Large intestine (tissue), 3 donors: ENCODE measurements around the gene LIME1. TPM values are rescaled to one million over a fixed set of nuclear protein-coding genes. Genes with fewer than 3 reads are reported as not detected.

Experiments used
- DNase-seq, 2 donors: peaks; one replicate each; pipeline versions ENCODE4 v3.0.0 to v3.0.0-alpha.2; 2013
- H3K27ac ChIP-seq: one replicate; pipeline ENCODE4 v1.5.1; 2013; ENCODE audit warnings: low read length
- H3K27me3 ChIP-seq: 2 replicates; pipeline ENCODE4 v1.6.1; 2013; ENCODE audit warnings: low read length; ENCODE audit not compliant: control insufficient read depth, insufficient read depth
- H3K36me3 ChIP-seq: 2 replicates; pipeline ENCODE4 v1.6.1; 2013; ENCODE audit warnings: low read length; ENCODE audit not compliant: control insufficient read depth, insufficient read depth
- H3K4me1 ChIP-seq: one replicate; pipeline ENCODE4 v1.6.1; 2013; ENCODE audit warnings: low read length; ENCODE audit not compliant: control insufficient read depth, insufficient read depth
- H3K4me3 ChIP-seq: one replicate; pipeline ENCODE4 v1.5.1; 2013; ENCODE audit warnings: low read length
- H3K9me3 ChIP-seq: one replicate; pipeline ENCODE4 v1.6.1; 2013; ENCODE audit warnings: mild to moderate bottlenecking, low read depth, low read length, moderate library complexity; ENCODE audit not compliant: control insufficient read depth
- WGBS: methylation state at CpG from one replicate; pipeline ENCODE4 v1.1.5; 2013; ENCODE audit warnings: low lambda C conversion rate; ENCODE audit not compliant: insufficient coverage; 5-methylcytosine and 5-hydroxymethylcytosine counted together
- polyA plus RNA-seq: library from polyadenylated mRNA; unstranded; fragments of 120-200 nt; gene quantifications from one replicate; pipeline ENCODE4 v1.2.1, GENCODE V29; 2013

Gene LIME1
- polyA plus RNA-seq, 1 donor = 7.5 TPM

GRCh38 chr20:63740627-63741353, 4.3 kb downstream of the LIME1 start:
- no peaks in the 10 kb centered on the region for H3K27me3 ChIP-seq
- H3K27ac ChIP-seq = peak overlapping the region; percentile 94
- DNase-seq = peak; percentile 87 to 94
- peak overlapping the region; percentile 82 for H3K4me3 ChIP-seq
- peaks cover 29% of the 10 kb centered on the region for H3K4me1 ChIP-seq
- peaks cover 29% of the 10 kb centered on the region for H3K36me3 ChIP-seq
- WGBS = no CpG with 5 or more reads among the region's 29 CpGs
- no peaks in the 10 kb centered on the region for H3K9me3 ChIP-seq

DNA sequence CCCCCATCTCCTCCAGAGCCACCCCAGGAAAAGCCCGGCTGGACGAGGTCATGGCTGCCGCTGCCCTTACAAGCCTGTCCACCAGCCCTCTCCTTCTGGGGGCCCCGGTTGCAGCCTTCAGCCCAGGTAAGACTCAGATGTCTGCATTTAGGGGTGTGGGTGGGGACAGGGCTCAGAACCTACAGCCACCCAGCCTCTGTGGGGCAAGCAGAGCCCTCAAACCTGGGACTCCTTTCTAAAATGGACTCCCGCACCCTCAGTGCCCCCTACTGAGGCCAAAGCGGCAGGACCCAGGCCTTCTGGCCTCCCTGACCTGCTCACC, 4.9 kb downstream of the LIME1 start:
- no CpG with 5 or more reads among the region's 6 CpGs for WGBS
- peak overlapping the region; percentile 94 for H3K27ac ChIP-seq
- no peaks in the 10 kb centered on the region for H3K9me3 ChIP-seq
- peaks cover 29% of the 10 kb centered on the region for H3K4me1 ChIP-seq
- peak overlapping the region; percentile 82 for H3K4me3 ChIP-seq
- H3K27me3 ChIP-seq = no peaks in the 10 kb centered on the region
- DNase-seq = no peak
- H3K36me3 ChIP-seq = peaks cover 24% of the 10 kb centered on the region

DNA sequence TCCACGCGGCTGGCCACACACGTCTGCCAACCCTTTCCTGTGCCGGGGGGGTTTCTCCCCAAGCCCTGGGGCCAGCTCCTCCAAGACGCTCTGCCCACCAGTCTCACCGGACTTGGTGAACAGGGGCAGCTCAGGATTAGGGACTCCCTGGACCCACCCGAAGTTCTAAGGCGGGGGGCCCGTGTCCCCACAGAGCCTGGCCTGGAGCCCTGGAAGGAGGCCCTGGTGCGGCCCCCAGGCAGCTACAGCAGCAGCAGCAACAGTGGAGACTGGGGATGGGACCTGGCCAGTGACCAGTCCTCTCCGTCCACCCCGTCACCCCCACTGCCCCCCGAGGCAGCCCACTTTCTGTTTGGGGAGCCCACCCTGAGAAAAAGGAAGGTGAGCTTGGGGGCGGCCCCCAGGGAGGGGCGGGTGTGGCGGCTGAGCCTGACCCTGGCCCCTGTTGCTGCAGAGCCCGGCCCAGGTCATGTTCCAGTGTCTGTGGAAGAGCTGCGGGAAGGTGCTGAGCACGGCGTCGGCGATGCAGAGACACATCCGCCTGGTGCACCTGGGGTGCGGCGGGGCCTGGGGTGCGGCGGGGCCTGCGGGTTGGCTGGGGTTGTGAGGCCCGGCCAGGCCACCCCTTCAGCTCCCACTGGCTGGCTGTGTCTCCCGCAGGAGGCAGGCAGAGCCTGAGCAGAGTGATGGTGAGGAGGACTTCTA, 5.4 kb downstream of the LIME1 start:
- Histone ChIP-seq H3K4me3 (peak overlapping the region; percentile 82), H3K9me3 (no peaks in the 10 kb centered on the region)

DNA sequence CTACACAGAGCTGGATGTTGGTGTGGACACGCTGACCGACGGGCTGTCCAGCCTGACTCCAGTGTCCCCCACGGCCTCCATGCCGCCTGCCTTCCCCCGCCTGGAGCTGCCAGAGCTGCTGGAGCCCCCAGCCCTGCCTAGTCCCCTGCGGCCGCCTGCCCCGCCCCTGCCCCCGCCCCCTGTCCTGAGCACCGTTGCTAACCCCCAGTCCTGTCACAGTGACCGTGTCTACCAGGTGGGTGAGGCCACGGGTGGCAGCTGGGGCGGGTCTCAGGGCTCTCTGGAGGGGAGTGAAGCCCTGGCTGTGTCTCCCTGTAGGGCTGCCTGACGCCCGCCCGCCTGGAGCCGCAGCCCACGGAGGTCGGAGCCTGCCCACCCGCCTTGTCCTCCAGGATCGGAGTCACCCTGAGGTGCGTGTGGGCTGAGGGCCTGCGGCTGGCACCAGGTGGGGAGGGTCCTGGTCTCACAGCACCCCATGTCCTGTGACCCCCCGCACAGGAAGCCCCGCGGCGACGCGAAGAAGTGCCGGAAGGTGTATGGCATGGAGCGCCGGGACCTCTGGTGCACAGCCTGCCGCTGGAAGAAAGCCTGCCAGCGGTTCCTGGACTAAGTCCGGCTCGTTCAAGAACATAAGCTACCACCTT, 6.0 kb downstream of the LIME1 start:
- WGBS = no CpG with 5 or more reads among the region's 37 CpGs

More for the DNA sequence above, 5.4 kb downstream of the LIME1 start:
- no peak for DNase-seq
- H3K4me1 ChIP-seq = peaks cover 29% of the 10 kb centered on the region
- peaks cover 24% of the 10 kb centered on the region for H3K36me3 ChIP-seq
- peak overlapping the region; percentile 94 for H3K27ac ChIP-seq
- no peaks in the 10 kb centered on the region for H3K27me3 ChIP-seq
- WGBS = no CpG with 5 or more reads among the region's 30 CpGs

GRCh38 chr20:63743210-63743970, 6.9 kb downstream of the LIME1 start:
- H3K36me3 ChIP-seq = peaks cover 23% of the 10 kb centered on the region
- no peak for DNase-seq
- no CpG with 5 or more reads among the region's 31 CpGs for WGBS

More for the DNA sequence above, 6.0 kb downstream of the LIME1 start:
- H3K27me3 ChIP-seq = no peaks in the 10 kb centered on the region
- H3K4me3 ChIP-seq = no peak overlapping the region
- H3K27ac ChIP-seq = no peak overlapping the region
- peaks cover 25% of the 10 kb centered on the region for H3K4me1 ChIP-seq
- H3K36me3 ChIP-seq = peaks cover 23% of the 10 kb centered on the region
- H3K9me3 ChIP-seq = no peaks in the 10 kb centered on the region
- DNase-seq = no peak

GRCh38 chr20:63744158-63744557, 7.7 kb downstream of the LIME1 start:
- H3K27me3 ChIP-seq = no peaks in the 10 kb centered on the region
- peaks cover 23% of the 10 kb centered on the region for H3K36me3 ChIP-seq
- H3K4me3 ChIP-seq = no peak overlapping the region
- DNase-seq = no peak
- no peaks in the 10 kb centered on the region for H3K9me3 ChIP-seq
- H3K4me1 ChIP-seq = peaks cover 15% of the 10 kb centered on the region
- H3K27ac ChIP-seq = no peak overlapping the region
- WGBS = no CpG with 5 or more reads among the region's 4 CpGs

More at GRCh38 chr20:63743210-63743970, 6.9 kb downstream of the LIME1 start:
- Histone ChIP-seq H3K27ac (no peak overlapping the region), H3K4me1 (peaks cover 21% of the 10 kb centered on the region), H3K9me3 (no peaks in the 10 kb centered on the region), H3K27me3 (no peaks in the 10 kb centered on the region), H3K4me3 (no peak overlapping the region)

GRCh38 chr20:63744574-63745423, 8.3 kb downstream of the LIME1 start:
- no peak overlapping the region for H3K4me3 ChIP-seq
- H3K36me3 ChIP-seq = peaks cover 23% of the 10 kb centered on the region
- H3K4me1 ChIP-seq = peaks cover 15% of the 10 kb centered on the region
- no peaks in the 10 kb centered on the region for H3K9me3 ChIP-seq
- no peak overlapping the region for H3K27ac ChIP-seq
- DNase-seq = no peak
- H3K27me3 ChIP-seq = no peaks in the 10 kb centered on the region
- no CpG with 5 or more reads among the region's 25 CpGs for WGBS

DNA sequence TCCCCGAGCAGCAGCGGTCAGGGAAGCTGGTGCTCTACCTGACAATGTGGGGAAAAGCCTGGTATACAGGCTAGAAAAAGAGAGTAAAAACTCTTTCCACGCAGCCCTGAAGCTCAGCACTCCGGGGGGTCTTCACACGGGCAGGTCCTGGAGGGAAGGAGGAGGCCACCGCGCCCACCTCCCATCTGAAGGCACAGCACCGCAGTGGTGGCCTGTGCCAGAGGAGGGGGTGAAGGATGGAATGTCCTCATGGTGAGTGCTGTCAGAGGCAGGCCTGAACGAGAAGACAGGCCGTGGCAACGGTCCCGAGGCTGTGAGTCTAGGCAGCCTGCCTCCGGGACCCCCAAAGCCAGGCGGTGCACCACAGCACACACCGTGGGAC, 9.0 kb downstream of the LIME1 start:
- peaks cover 23% of the 10 kb centered on the region for H3K36me3 ChIP-seq
- WGBS = no CpG with 5 or more reads among the region's 15 CpGs
- no peak for DNase-seq

DNA sequence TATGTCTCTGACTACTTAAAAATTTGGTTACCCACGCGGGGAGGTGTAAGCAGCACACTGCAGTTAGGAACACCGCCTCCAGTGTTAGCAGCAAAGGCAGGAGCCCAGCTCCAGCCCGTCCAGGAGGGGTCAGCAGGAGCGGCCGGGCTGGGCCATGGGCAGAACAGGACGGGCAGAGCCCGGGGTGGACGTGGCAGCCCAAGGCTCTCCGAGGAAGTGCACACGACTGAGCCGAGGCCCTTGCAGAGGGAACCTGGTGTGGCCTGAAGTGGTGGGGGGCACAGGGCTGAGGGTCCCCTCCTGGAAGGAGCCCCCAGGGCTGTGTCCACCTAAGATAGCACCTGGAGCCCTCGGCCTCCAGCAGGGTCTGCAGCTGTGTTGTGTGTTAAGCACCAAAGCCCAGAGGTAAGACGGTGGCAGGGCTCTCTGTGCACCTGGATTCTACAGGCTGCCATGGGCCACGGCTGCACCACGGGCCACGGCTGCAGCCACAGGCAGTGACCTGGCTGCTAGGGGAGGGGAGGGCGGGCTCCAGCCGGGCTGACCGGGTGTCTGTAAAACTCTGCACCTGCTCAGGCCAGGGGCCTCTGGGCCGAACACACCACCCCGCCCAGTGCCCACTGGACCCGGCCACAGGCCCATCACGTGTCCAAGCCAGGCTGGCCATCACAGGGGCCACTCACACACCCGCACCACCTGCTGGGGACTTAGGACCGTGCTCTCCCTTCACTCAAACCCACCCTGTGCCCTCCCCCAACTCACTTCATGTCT, 9.7 kb downstream of the LIME1 start:
- peaks cover 23% of the 10 kb centered on the region for H3K36me3 ChIP-seq
- H3K9me3 ChIP-seq = peaks cover 1% of the 10 kb centered on the region
- H3K4me3 ChIP-seq = no peak overlapping the region
- no peak overlapping the region for H3K27ac ChIP-seq
- no CpG with 5 or more reads among the region's 26 CpGs for WGBS
- no peaks in the 10 kb centered on the region for H3K27me3 ChIP-seq
- DNase-seq = no peak
- H3K4me1 ChIP-seq = peaks cover 12% of the 10 kb centered on the region

More for the DNA sequence above, 9.0 kb downstream of the LIME1 start:
- Histone ChIP-seq H3K4me1 (peaks cover 15% of the 10 kb centered on the region), H3K27me3 (no peaks in the 10 kb centered on the region), H3K4me3 (no peak overlapping the region), H3K9me3 (no peaks in the 10 kb centered on the region), H3K27ac (no peak overlapping the region)
